Nephron (organoid): ENCODE data around the gene GRM8.

Experiments used
- H3K27ac Mint-ChIP-seq, 3 experiments: 2 replicates each; pipeline ENCODE4 v1.8.0; 2020; ENCODE audit warnings: mixed read lengths in 3 of 3, mild to moderate bottlenecking in 2 of 3, moderate library complexity in 1 of 3
- H3K27me3 Mint-ChIP-seq: 2 replicates; pipeline ENCODE4 v1.8.0; 2021; ENCODE audit warnings: low read depth, mild to moderate bottlenecking, moderate library complexity, mixed read lengths
- H3K36me3 Mint-ChIP-seq: 2 replicates; pipeline ENCODE4 v1.8.0; 2020; ENCODE audit warnings: low read depth, mixed read lengths
- H3K4me1 Mint-ChIP-seq: 2 replicates; pipeline ENCODE4 v1.8.0; 2020; ENCODE audit warnings: mixed read lengths
- H3K4me3 Mint-ChIP-seq, 3 experiments: 2 replicates each; pipeline ENCODE4 v1.8.0; 2020; ENCODE audit warnings: mild to moderate bottlenecking in 3 of 3, mixed read lengths in 3 of 3, moderate library complexity in 2 of 3
- H3K9me3 Mint-ChIP-seq: 2 replicates; pipeline ENCODE4 v1.8.0; 2020; ENCODE audit warnings: mixed read lengths
- TF ChIP-seq, protein P1 (sequence below), 3 experiments: fragments of 200-600 bp; sonication (generic); IDR thresholded peaks; one replicate each; pipeline ENCODE4 v1.5.0; 2021; ENCODE audit warnings: antibody characterized with exemption in 3 of 3; ENCODE audit not compliant: unreplicated experiment in 3 of 3

The GRM8 gene

DNA sequence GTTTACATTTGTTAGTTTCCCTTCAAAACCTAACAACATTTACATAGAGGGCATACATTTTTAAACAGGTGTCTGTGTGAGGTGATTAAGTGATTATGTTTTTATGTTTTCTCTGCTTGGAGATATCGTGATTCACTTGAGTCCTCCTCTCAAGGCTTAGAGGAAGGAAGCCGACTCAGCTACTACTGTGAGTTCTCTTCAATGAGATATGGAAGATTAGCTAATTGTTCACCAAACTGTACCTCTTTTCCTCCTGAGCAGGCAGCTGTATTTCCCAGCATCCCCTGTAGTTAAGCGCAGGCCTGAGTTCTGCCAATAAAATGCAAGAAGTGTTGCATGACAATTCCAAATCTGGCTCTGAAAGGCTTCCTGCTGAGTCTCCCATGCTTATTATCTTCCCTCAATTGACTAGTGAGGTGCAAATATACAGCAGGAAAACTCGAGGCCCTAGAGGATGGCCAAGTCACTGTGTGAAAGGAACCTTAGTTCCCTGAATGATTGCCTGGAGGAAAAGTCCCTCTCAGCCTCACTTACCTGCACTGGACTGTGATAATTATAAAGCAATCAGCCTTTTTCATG, 528.7 kb downstream of the GRM8 start:
- H3K4me3 Mint-ChIP-seq = no peak overlapping the region
- H3K27me3 Mint-ChIP-seq = no peaks in the 10 kb centered on the region
- no peak overlapping the region for H3K27ac Mint-ChIP-seq
- H3K9me3 Mint-ChIP-seq = no peaks in the 10 kb centered on the region
- TF ChIP-seq, protein P1, sequence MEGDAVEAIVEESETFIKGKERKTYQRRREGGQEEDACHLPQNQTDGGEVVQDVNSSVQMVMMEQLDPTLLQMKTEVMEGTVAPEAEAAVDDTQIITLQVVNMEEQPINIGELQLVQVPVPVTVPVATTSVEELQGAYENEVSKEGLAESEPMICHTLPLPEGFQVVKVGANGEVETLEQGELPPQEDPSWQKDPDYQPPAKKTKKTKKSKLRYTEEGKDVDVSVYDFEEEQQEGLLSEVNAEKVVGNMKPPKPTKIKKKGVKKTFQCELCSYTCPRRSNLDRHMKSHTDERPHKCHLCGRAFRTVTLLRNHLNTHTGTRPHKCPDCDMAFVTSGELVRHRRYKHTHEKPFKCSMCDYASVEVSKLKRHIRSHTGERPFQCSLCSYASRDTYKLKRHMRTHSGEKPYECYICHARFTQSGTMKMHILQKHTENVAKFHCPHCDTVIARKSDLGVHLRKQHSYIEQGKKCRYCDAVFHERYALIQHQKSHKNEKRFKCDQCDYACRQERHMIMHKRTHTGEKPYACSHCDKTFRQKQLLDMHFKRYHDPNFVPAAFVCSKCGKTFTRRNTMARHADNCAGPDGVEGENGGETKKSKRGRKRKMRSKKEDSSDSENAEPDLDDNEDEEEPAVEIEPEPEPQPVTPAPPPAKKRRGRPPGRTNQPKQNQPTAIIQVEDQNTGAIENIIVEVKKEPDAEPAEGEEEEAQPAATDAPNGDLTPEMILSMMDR (IDR thresholded peaks at IDR 0.05; ENCODE audit: unreplicated experiment in 3 of 3) = no peak
- H3K36me3 Mint-ChIP-seq = no peaks in the 10 kb centered on the region
- no peaks in the 10 kb centered on the region for H3K4me1 Mint-ChIP-seq

DNA sequence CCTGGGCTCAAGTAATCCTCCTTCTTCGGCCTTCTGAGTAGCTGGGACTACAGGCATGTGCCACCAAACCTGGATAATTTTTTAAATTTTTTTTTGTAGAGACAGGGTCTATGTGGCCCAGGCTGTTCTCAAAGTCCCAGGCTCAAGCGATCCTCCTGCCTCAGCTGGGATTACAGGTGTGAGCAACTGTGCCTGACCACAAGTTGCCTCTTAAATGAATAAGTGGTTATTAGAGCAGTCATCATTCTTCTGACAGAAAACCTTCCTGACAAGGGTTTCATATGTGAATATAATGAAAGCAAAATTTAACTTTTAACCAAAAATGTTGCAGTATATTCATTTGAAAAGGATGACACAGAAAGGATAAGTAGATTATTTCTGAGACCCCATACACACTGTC, 532.5 kb downstream of the GRM8 start:
- H3K36me3 Mint-ChIP-seq = no peaks in the 10 kb centered on the region
- no peaks in the 10 kb centered on the region for H3K4me1 Mint-ChIP-seq
- H3K27me3 Mint-ChIP-seq = no peaks in the 10 kb centered on the region
- no peak overlapping the region for H3K4me3 Mint-ChIP-seq
- H3K9me3 Mint-ChIP-seq = no peaks in the 10 kb centered on the region
- TF ChIP-seq, protein P1 (IDR thresholded peaks at IDR 0.05; ENCODE audit: unreplicated experiment in 3 of 3) = no peak
- H3K27ac Mint-ChIP-seq = no peak overlapping the region

DNA sequence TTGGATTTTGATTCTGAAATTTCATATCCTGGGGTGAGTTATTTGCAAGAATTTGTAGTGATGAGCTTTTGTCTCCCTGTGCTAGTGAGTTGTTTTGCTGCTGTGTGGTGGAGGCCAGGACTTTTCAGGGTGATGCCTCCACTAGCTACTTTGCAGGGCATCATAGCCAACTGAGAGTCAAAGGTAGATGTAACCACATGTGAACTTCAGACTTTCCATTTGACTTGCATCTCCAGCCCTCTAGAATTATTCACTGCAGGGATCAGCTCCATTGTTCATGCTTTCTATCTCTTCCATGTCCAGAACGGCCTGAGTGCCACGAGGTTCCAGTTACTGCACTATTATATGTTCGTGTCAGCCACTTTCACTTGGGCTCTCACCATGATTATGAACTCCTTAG, 534.3 kb downstream of the GRM8 start:
- H3K9me3 Mint-ChIP-seq = no peaks in the 10 kb centered on the region
- H3K4me1 Mint-ChIP-seq = no peaks in the 10 kb centered on the region
- no peaks in the 10 kb centered on the region for H3K27me3 Mint-ChIP-seq
- TF ChIP-seq, protein P1 (IDR thresholded peaks at IDR 0.05; ENCODE audit: unreplicated experiment in 3 of 3) = no peak
- H3K36me3 Mint-ChIP-seq = no peaks in the 10 kb centered on the region
- no peak overlapping the region for H3K4me3 Mint-ChIP-seq
- H3K27ac Mint-ChIP-seq = no peak overlapping the region

DNA sequence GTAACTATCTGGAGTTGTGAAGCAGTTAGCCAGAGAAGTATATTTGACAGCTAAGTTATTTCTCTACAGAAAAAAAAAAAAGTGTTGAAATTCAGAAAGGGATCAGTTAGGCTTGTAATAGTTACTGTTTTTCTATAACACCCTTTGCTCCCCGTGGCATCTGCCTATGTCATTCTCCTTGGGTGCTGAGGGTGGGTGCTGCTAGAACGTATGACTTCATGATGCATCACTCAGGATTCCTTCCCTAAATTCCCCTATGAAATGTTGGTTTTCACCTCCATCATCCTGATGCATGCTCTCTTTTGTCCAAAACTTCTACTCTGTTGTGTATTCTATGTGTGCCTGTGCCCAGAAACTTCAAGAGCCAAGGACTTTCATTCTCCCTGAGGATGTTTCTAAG, 536.4 kb downstream of the GRM8 start:
- Mint-ChIP-seq H3K9me3 (peaks cover 6% of the 10 kb centered on the region), H3K27me3 (no peaks in the 10 kb centered on the region), H3K36me3 (no peaks in the 10 kb centered on the region)

DNA sequence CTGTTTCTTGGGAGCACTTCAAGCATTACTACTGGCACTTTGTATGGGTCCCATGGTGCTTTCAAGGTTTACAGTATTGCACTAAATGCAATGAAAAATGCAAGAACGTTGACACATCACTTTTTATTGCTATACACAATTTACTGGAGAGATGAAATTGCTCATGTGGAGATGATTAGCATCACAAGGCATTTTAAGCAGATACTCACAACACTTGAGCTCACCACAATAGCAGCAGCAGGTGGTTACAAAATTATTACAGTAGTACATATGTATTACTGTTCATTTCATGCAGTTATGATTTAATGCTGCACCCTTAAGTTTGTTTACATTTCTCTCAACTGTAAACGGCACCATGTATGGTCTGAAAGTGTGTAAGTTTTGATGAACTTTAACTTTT, 537.7 kb downstream of the GRM8 start:
- peaks cover 9% of the 10 kb centered on the region for H3K9me3 Mint-ChIP-seq
- H3K27me3 Mint-ChIP-seq = no peaks in the 10 kb centered on the region
- H3K4me3 Mint-ChIP-seq = no peak overlapping the region
- no peaks in the 10 kb centered on the region for H3K36me3 Mint-ChIP-seq
- TF ChIP-seq, protein P1 (IDR thresholded peaks at IDR 0.05; ENCODE audit: unreplicated experiment in 3 of 3) = no peak
- H3K4me1 Mint-ChIP-seq = no peaks in the 10 kb centered on the region
- no peak overlapping the region for H3K27ac Mint-ChIP-seq

More for the DNA sequence above, 536.4 kb downstream of the GRM8 start:
- Mint-ChIP-seq H3K4me3 (no peak overlapping the region), H3K4me1 (no peaks in the 10 kb centered on the region), H3K27ac (no peak overlapping the region)
- TF ChIP-seq, protein P1 (IDR thresholded peaks at IDR 0.05; ENCODE audit: unreplicated experiment in 3 of 3) = no peak

DNA sequence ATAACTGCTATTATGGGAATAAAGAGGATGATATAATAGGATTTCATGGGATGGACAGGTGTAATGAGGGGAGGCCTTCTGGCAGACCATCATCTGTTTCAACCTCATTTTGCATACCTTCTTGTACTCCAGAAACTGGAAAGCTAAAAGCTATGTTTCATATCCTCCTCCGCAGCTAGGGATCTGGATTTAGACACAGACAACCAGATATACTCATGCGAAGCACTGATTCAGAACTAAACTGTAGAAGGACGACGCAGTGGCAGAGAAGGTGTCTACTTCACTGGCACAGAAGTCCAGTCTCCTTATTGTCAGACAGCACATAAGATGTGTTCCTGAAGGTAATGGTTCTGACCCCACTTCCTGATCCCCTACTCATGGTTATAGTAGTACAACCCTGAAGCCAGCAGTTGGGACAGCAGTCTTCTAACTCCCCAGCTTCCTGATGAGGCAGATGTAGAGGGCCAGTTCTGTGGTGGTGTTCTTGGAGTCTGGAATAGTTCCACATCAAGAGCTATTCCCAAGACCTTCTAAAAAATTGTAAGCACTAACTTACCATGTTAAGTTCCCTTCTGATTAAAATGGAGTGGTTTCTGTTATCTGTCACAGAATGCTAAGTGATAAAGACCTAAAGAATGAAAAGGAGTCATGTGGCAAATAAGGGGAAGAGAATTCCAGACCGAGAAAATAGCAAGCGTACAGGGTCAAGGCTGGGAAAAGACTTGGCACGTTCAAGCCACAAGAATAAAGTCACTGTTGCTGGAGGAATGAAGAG, 550.3 kb downstream of the GRM8 start:
- TF ChIP-seq, protein P1 (IDR thresholded peaks at IDR 0.05; ENCODE audit: unreplicated experiment in 3 of 3) = no peak
- no peaks in the 10 kb centered on the region for H3K36me3 Mint-ChIP-seq
- H3K27ac Mint-ChIP-seq = no peak overlapping the region
- H3K27me3 Mint-ChIP-seq = no peaks in the 10 kb centered on the region
- peaks cover 5% of the 10 kb centered on the region for H3K4me1 Mint-ChIP-seq
- H3K4me3 Mint-ChIP-seq = no peak overlapping the region
- H3K9me3 Mint-ChIP-seq = no peaks in the 10 kb centered on the region
